ENCODE data around the gene JARID2. TPM values are rescaled to one million over a fixed set of nuclear protein-coding genes. Genes with fewer than 3 reads are reported as not detected.

JARID2 gene
- total RNA-seq, 2 donors from 2014 or later: 3.6 to 4.6 TPM

GRCh38 chr6:15248451-15249370, 2.8 kb downstream of the JARID2 start:
- Histone ChIP-seq H3K27ac (peak overlapping the region; percentile 89 to 96 (median 92)), H3K9me3 (no peaks in the 10 kb centered on the region), H3K4me1 (peaks cover 42% of the 10 kb centered on the region), H3K27me3 (no peaks in the 10 kb centered on the region), H3K4me3 (peak overlapping the region; percentile 19 to 27), H3K36me3 (replicated peaks in 1 of 2; ENCODE audit: insufficient read depth in 1 of 2, low read depth in 2 of 2) (no peaks in the 10 kb centered on the region)
- DNase-seq (peak; percentile 92 to 95 (median 93)), ATAC-seq (peak; percentile 43)
- intact Hi-C loops (cut with DNase I): no loop called here
- TF ChIP-seq POLR2A (IDR thresholded peaks at IDR 0.05): peak; percentile 13 to 55 (median 40)
- peak in 4 of 7 experiments; percentile 27 to 31 (median 29) for TF ChIP-seq CTCF (IDR thresholded peaks at IDR 0.05)
- WGBS, 2 donors: 0% methylated on average over 14 to 39 of the region's 83 CpGs

GRCh38 chr6:15249371-15250019, 3.6 kb downstream of the JARID2 start:
- Histone ChIP-seq H3K4me3 (peak overlapping the region in 1 of 2 donors; percentile 27), H3K4me1 (peaks cover 42% of the 10 kb centered on the region), H3K9me3 (no peaks in the 10 kb centered on the region), H3K27ac (peak overlapping the region; percentile 89 to 96 (median 92)), H3K27me3 (no peaks in the 10 kb centered on the region), H3K36me3 (replicated peaks in 1 of 2; ENCODE audit: insufficient read depth in 1 of 2, low read depth in 2 of 2) (no peaks in the 10 kb centered on the region)
- DNase-seq (no peak), ATAC-seq (no peak)
- intact Hi-C loops (cut with DNase I): no loop called here
- no peak for TF ChIP-seq CTCF (IDR thresholded peaks at IDR 0.05)
- TF ChIP-seq POLR2A (IDR thresholded peaks at IDR 0.05): no peak
- WGBS, 2 donors: 3 to 4% methylated on average over 9 of the region's 9 CpGs

GRCh38 chr6:15250187-15251168, 4.6 kb downstream of the JARID2 start:
- H3K9me3 ChIP-seq: no peaks in the 10 kb centered on the region
- TF ChIP-seq CTCF (IDR thresholded peaks at IDR 0.05) (no peak), POLR2A (IDR thresholded peaks at IDR 0.05) (no peak)
- no peaks in the 10 kb centered on the region for H3K36me3 ChIP-seq (replicated peaks in 1 of 2; ENCODE audit: insufficient read depth in 1 of 2, low read depth in 2 of 2)
- no peak for ATAC-seq
- H3K27ac ChIP-seq: peak overlapping the region in 3 of 4 donors; percentile 89 to 94 (median 91)
- intact Hi-C loops (cut with DNase I): no loop called here
- peaks cover 45% of the 10 kb centered on the region for H3K4me1 ChIP-seq
- no peak overlapping the region for H3K4me3 ChIP-seq
- H3K27me3 ChIP-seq: no peaks in the 10 kb centered on the region
- WGBS, 2 donors: 67 to 75% methylated on average over 15 of the region's 15 CpGs
- no peak for DNase-seq

GRCh38 chr6:15252195-15252594, 6.3 kb downstream of the JARID2 start:
- WGBS, 2 donors: 40 to 50% methylated on average over 3 of the region's 3 CpGs
- no peak overlapping the region for H3K27ac ChIP-seq
- H3K36me3 ChIP-seq (replicated peaks in 1 of 2; ENCODE audit: insufficient read depth in 1 of 2, low read depth in 2 of 2): no peaks in the 10 kb centered on the region
- no peaks in the 10 kb centered on the region for H3K27me3 ChIP-seq
- no peaks in the 10 kb centered on the region for H3K9me3 ChIP-seq
- DNase-seq (no peak), ATAC-seq (no peak)
- H3K4me3 ChIP-seq: no peak overlapping the region
- no peak for TF ChIP-seq CTCF (IDR thresholded peaks at IDR 0.05)
- H3K4me1 ChIP-seq: peaks cover 56% of the 10 kb centered on the region
- intact Hi-C loops (cut with DNase I): no loop called here
